Fibroblast of villous mesenchyme (primary cell): ENCODE results near the gene MRS2. TPM values are rescaled to one million over a fixed set of nuclear protein-coding genes. Genes with fewer than 3 reads are reported as not detected.
"Not testable (repeated sequence)": the region's sequence is repeated elsewhere in the genome, so short reads cannot be mapped to it uniquely, and the experiment has no call there.

ENCODE experiments used
- DNase-seq: peaks from one replicate; pipeline ENCODE4 v3.0.0-alpha.2; 2010; ENCODE audit warnings: low read depth
- H3K4me3 ChIP-seq: 2 replicates; pipeline ENCODE4 v1.5.1; 2011; ENCODE audit warnings: low read depth, mild to moderate bottlenecking, low read length
- total RNA-seq: library from RNA; depleted of rRNA; stranded (reverse); fragments of >200 nt; gene quantifications from 2 replicates; pipeline ENCODE4 v1.2.3, GENCODE V29; 2012
- TF ChIP-seq, protein P1 (sequence below): IDR thresholded peaks from 2 replicates; pipeline ENCODE4 v1.5.1; 2012; ENCODE audit warnings: low read depth, mild to moderate bottlenecking, low read length; ENCODE audit not compliant: insufficient read depth

Gene MRS2
- total RNA-seq, 1 donor = 38.4 TPM

- no peak for DNase-seq
- H3K4me3 ChIP-seq = no peak overlapping the region
- TF ChIP-seq, protein P1, sequence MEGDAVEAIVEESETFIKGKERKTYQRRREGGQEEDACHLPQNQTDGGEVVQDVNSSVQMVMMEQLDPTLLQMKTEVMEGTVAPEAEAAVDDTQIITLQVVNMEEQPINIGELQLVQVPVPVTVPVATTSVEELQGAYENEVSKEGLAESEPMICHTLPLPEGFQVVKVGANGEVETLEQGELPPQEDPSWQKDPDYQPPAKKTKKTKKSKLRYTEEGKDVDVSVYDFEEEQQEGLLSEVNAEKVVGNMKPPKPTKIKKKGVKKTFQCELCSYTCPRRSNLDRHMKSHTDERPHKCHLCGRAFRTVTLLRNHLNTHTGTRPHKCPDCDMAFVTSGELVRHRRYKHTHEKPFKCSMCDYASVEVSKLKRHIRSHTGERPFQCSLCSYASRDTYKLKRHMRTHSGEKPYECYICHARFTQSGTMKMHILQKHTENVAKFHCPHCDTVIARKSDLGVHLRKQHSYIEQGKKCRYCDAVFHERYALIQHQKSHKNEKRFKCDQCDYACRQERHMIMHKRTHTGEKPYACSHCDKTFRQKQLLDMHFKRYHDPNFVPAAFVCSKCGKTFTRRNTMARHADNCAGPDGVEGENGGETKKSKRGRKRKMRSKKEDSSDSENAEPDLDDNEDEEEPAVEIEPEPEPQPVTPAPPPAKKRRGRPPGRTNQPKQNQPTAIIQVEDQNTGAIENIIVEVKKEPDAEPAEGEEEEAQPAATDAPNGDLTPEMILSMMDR = no peak
Measured at GRCh38 chr6:24394061-24394779, 8.5 kb upstream of the MRS2 start.

DNA sequence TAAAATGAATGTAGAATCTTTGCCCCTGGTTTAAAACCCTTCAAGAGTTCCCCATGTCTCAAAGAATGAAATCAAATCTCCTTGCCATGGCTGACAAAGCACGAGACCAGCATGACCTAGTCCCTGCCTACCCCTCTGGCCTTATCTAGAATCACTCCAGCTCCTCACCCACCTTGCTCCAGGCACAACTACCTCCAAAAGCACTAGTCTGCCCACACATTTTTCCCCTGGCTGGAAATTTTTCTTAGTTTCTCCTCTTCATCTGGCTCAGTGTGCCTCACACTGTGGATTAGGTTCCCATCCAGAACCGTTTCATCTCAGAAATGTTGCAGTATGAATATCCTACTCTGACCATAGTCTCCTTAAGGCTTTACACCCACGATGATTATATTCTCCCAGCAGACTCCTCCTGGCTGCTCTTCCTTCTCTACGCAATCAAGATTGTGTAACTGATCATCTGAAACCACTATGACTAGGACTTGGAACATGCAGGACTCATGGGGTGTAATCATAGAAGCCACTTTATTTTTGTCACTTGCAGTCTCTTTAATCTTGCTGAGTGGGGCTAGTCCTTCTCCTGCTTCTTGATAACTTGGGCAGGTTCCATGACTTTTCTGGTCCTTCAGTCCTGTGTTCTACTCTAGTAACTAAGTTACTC lies 7.8 kb upstream of the MRS2 start:
- TF ChIP-seq, protein P1 = no peak
- H3K4me3 ChIP-seq = no peak overlapping the region
- peak; percentile 92 for DNase-seq

DNA sequence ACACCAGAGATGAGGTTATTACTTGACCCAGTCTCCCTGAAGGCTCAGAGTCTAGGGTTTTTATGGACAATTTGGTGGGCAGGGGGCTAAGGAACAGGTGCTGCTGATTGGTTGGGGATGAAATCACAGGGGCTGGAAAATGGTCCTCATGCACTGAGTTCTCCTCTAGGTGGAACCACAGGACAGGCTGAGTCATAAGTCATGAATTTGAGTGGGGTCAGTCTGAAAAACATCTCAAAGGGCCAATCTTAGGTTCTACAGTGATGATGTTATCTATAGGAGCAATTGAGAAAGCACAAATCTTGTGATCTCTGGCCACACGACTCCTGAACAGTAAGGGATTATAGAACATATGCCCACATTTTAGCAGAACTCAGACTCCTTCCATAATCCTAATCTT lies 5.9 kb upstream of the MRS2 start:
- TF ChIP-seq, protein P1 = no peak
- no peak for DNase-seq
- no peak overlapping the region for H3K4me3 ChIP-seq

GRCh38 chr6:24397631-24398030 lies 5.1 kb upstream of the MRS2 start:
- TF ChIP-seq, protein P1 = no peak
- DNase-seq = no peak
- no peak overlapping the region for H3K4me3 ChIP-seq

DNA sequence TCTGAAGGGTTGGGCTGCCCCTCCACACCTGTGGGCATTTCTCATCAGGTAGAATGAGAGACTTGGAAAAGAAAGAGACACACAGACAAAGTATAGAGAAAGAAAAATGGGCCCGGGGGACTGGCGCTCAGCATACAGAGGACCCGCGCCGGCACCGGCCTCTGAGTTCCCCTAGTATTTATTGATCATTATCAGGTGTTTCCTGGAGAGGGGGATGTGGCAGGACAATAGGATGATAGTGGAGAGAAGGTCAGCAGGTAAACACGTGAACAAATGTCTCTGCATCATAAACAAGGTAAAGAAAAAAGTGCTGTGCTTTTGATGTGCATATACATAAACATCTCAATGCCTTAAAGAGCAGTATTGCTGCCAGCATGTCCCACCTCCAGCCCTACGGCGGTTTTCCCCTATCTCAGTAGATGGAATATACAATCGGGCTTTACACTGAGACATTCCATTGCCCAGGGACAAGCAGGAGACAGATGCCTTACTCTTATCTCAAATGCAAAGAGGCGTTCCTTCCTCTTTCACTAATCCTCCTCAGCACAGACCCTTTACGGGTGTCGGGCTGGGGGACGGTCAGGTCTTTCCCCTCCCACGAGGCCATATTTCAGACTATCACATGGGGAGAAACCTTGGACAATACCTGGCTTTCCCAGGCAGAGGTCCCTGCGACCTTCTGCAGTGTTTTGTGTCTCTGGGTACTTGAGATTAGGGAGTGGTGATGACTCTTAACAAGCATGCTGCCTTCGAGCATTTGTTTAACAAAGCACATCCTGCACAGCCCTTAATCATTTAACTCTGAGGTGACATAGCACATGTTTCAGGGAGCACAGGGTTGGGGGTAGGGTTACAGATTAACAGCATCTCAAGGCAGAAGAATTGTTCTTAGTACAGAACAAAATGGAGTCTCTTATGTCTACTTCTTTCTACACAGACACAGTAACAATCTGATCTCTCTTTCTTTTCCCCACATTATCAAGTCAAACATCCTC lies 2.4 kb upstream of the MRS2 start:
- not testable (repeated sequence) for DNase-seq, H3K4me3 ChIP-seq

GRCh38 chr6:24401458-24401857 lies 1.3 kb upstream of the MRS2 start:
- no peak overlapping the region for H3K4me3 ChIP-seq
- DNase-seq = no peak
- TF ChIP-seq, protein P1 = no peak

DNA sequence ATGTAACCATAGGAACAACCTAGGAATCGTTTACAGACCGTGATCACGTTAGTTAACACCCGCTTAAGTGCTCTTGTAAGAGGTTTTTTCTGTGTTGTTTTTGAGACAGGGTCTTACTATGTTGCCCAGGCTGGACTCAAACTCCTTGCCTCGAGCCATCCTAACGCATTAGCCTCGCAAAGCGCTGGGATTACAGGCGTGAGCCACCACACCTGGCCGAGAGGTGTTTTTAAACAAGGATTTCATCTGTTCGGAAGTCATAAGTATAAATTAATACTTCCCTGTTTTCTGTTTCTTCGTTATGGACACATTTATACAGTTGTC lies 727 bp downstream of the MRS2 start:
- no peak for DNase-seq
- H3K4me3 ChIP-seq = peak overlapping the region; percentile 92
- TF ChIP-seq, protein P1 = no peak
